ENCODE data around the gene CDKN1B.

DNA sequence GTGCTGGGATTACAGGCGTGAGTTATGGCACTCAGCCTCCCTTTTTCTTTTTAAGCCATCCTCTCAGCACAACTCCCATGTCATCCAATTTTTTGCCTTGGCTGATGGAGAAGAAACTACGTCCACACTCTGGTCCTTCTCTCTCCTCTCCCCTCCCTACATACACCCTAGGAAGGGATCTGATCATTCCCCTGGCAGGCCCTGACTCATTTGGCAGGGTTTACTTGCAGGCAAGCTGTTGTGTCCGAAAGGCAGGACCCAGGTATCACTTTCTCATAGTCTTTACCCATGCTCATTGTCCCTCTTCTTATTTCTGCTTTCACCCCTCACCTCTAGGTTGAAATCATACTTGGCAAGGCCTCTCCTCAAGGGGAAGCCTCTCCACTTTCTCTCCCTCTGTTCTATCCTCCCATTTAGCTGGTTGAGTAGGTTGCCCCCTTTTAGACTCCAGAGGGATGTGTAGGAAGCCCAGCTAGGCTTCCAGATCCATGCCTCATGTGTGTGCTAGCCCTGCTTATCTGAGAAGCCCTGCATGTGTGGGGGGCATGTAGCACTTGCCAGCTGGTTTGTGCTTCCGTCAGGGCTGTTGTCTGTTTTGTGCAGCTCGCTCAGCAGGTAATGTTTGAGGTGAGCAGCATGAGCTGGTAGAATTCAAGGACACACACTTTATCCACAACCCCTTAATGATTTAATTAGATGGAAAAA lies 36.0 kb upstream of the CDKN1B start:
- TF ChIP-seq, protein P1, sequence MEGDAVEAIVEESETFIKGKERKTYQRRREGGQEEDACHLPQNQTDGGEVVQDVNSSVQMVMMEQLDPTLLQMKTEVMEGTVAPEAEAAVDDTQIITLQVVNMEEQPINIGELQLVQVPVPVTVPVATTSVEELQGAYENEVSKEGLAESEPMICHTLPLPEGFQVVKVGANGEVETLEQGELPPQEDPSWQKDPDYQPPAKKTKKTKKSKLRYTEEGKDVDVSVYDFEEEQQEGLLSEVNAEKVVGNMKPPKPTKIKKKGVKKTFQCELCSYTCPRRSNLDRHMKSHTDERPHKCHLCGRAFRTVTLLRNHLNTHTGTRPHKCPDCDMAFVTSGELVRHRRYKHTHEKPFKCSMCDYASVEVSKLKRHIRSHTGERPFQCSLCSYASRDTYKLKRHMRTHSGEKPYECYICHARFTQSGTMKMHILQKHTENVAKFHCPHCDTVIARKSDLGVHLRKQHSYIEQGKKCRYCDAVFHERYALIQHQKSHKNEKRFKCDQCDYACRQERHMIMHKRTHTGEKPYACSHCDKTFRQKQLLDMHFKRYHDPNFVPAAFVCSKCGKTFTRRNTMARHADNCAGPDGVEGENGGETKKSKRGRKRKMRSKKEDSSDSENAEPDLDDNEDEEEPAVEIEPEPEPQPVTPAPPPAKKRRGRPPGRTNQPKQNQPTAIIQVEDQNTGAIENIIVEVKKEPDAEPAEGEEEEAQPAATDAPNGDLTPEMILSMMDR (conservative IDR thresholded peaks at IDR 0.05; ENCODE audit: low read depth in 2 of 2) = no peak
- TF ChIP-seq JUNB (IDR thresholded peaks at IDR 0.05; ENCODE audit: unreplicated experiment) = no peak
- TF ChIP-seq POLR2AphosphoS5 (IDR thresholded peaks at IDR 0.05; ENCODE audit: low read depth) = no peak
- TF ChIP-seq EZH2 (IDR thresholded peaks at IDR 0.05; ENCODE audit: low read depth, unreplicated experiment) = no peak
- no peak for TF ChIP-seq CREB1 (CRISPR knock-in tag; IDR thresholded peaks at IDR 0.05; ENCODE audit: low read depth)
- no peak for TF ChIP-seq EZH2phosphoT487 (IDR thresholded peaks at IDR 0.05; ENCODE audit: unreplicated experiment)

Data from GM23338 (cell line).